ENCODE measurements around the gene ATXN7L3. TPM values are rescaled to one million over a fixed set of nuclear protein-coding genes. Genes with fewer than 3 reads are reported as not detected.

The ATXN7L3 gene
- total RNA-seq, 1 experiment from 2014 or later, result 65.7 TPM

DNA sequence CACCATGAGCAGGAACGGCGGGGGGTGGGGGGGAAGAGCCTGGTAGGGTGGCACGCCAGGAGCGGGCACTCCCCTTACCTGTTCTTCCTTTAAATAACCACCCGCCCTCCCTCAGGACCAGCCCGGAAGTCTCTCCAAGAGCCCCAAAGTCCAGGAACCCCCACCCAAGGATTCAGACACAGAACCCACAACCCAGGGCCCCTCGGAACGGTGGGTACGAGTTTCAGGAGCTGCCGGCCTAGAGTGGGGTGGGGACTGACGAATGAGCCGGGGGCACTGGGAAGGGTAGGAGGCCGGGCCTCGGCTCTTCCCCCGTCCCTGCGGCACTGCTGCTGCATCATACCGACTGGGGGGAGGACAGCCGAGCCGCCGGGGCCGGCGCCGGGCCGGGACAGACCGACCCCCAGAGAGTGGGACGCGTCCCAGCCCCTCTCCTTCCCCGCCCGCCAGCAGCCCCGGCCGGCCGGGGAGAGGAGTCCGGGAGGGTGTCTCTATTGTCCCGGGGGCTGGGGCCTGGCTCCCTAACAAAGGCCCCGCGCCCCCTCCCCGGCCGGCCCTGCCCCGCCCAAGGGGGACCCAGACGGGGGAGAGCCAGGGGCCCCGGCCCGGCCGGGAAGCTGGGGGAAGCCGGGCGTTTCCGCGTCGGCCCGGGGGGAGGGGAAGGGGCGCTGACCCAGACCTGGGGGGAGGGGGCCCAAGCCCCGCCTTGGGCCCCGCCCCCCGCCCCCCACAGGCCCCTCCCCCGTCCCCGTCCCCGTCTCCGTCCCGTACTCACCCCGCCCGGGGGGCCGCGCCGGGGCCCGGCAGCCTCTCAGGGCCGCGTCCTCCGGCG lies 747 bp downstream of the ATXN7L3 start:
- intact Hi-C loops (cut with micrococcal nuclease), result loop anchor here (1.0 kb wide), 1 partner anchor 146 kb away; the partner anchor contains the start of gene GRN
- POLR2A ChIA-PET, result interaction anchor here (0.5 to 6.7 kb wide), 11 partner anchors 8 to 126 kb away, joined by 3 to 65 read pairs (median 4); partner anchors contain the start of genes SLC25A39, TMUB2 and UBTF
- no peaks in the 10 kb centered on the region for H3K9me3 Mint-ChIP-seq (ENCODE audit: unreplicated experiment)
- H3K4me1 Mint-ChIP-seq (ENCODE audit: insufficient read depth, unreplicated experiment), result peaks cover 36% of the 10 kb centered on the region
- peaks cover 53% of the 10 kb centered on the region for H3K36me3 Mint-ChIP-seq (ENCODE audit: insufficient read depth, unreplicated experiment)
- TSS peak; percentile 35 for BruUV-seq (replicated peaks)
- peak; percentile 43 for DNase-seq (ENCODE audit: unreplicated experiment)
- no peaks in the 10 kb centered on the region for H3K27me3 Mint-ChIP-seq (ENCODE audit: insufficient read depth, unreplicated experiment)
- peak overlapping the region; percentile 89 for H3K4me3 Mint-ChIP-seq (ENCODE audit: unreplicated experiment)
- H3K27ac Mint-ChIP-seq (ENCODE audit: low read depth, unreplicated experiment), result peak overlapping the region; percentile 81
- CTCF ChIA-PET, result interaction anchor here (0.6 to 1.3 kb wide), 3 partner anchors 12 to 168 kb away, joined by 3 to 4 read pairs (median 3); partner anchors contain the start of gene TMUB2
- TF ChIP-seq, protein P1, sequence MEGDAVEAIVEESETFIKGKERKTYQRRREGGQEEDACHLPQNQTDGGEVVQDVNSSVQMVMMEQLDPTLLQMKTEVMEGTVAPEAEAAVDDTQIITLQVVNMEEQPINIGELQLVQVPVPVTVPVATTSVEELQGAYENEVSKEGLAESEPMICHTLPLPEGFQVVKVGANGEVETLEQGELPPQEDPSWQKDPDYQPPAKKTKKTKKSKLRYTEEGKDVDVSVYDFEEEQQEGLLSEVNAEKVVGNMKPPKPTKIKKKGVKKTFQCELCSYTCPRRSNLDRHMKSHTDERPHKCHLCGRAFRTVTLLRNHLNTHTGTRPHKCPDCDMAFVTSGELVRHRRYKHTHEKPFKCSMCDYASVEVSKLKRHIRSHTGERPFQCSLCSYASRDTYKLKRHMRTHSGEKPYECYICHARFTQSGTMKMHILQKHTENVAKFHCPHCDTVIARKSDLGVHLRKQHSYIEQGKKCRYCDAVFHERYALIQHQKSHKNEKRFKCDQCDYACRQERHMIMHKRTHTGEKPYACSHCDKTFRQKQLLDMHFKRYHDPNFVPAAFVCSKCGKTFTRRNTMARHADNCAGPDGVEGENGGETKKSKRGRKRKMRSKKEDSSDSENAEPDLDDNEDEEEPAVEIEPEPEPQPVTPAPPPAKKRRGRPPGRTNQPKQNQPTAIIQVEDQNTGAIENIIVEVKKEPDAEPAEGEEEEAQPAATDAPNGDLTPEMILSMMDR (IDR thresholded peaks at IDR 0.05; ENCODE audit: unreplicated experiment), result no peak

DNA sequence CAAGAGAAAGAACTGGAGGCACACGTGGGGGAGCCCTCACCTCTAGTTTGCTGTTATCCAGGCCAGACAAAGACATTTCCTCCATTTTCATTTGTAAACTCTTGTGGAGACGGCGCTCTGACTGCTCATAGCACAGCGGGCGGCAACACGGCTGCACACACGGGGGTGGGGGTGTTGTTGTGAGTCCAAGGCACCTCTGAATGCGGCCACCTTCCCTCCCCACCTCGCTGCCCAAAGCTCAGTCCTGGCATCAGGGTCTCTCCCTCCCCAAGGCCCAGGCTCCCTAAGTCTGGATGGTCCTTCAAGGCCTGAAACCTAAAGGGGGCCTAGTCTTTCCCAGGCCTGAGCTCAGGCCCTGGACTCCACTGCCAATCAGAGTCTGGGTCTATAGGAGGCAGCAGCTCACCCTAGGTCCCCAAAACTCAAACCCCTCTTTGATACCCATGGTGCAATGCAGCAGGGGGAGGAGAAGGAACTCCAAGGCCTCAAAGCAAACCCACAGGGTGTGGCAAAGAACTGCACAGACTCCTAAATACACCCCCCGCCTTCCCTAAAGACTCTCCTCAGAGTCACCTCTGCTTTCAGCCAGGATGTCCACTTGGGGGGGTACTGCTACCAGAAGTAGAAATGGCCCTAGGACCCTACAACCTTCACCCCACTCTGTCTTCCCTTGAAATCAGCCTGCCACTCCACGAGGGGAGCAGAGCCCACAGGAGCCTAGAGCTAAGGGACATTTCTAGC lies 1.5 kb downstream of the ATXN7L3 start:
- intact Hi-C loops (cut with micrococcal nuclease), result loop anchor here (1.0 kb wide), 1 partner anchor 147 kb away; the partner anchor contains the start of gene GRN
- peak; percentile 53 for DNase-seq (ENCODE audit: unreplicated experiment)
- H3K9me3 Mint-ChIP-seq (ENCODE audit: unreplicated experiment), result no peaks in the 10 kb centered on the region

DNA sequence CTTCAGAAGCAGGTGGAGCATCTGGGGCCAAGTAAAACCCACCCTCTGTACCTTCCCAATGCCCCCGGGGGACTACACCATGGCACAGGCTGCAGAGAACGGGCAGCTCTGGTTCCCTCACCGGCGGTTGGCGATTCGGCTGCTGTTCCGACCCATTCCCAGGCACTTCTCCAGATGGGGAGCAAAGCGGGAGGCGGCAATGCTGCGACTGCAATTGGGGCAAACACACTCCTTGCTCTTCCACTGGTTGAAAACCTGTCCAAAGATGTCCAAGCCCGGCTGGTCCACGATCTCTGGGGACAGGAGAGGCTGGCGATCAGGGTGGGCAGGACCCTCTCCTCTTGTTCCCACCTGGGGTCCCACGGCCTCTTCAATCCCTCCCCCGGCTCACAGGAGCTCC lies 2.6 kb downstream of the ATXN7L3 start:
- H3K4me1 Mint-ChIP-seq (ENCODE audit: insufficient read depth, unreplicated experiment), result peaks cover 19% of the 10 kb centered on the region
- intact Hi-C loops (cut with micrococcal nuclease), result no loop called here
- CTCF ChIA-PET, result interaction anchor here (1.0 kb wide), 2 partner anchors 9 to 11 kb away, joined by 3 read pairs; partner anchors contain the start of gene TMUB2
- no peaks in the 10 kb centered on the region for H3K27me3 Mint-ChIP-seq (ENCODE audit: insufficient read depth, unreplicated experiment)
- peak overlapping the region; percentile 89 for H3K4me3 Mint-ChIP-seq (ENCODE audit: unreplicated experiment)
- H3K36me3 Mint-ChIP-seq (ENCODE audit: insufficient read depth, unreplicated experiment), result peaks cover 59% of the 10 kb centered on the region
- no peak for DNase-seq (ENCODE audit: unreplicated experiment)
- no peak overlapping the region for H3K27ac Mint-ChIP-seq (ENCODE audit: low read depth, unreplicated experiment)
- POLR2A ChIA-PET, result interaction anchor here (0.6 to 6.7 kb wide), 3 partner anchors 10 to 134 kb away, joined by 3 to 65 read pairs (median 51); partner anchors contain the start of genes TMUB2 and UBTF
- no TSS peak for BruUV-seq (replicated peaks)
- no peaks in the 10 kb centered on the region for H3K9me3 Mint-ChIP-seq (ENCODE audit: unreplicated experiment)
- TF ChIP-seq, protein P1 (IDR thresholded peaks at IDR 0.05; ENCODE audit: unreplicated experiment), result no peak

More for the DNA sequence above, 1.5 kb downstream of the ATXN7L3 start:
- Mint-ChIP-seq H3K36me3 (ENCODE audit: insufficient read depth, unreplicated experiment) (peaks cover 59% of the 10 kb centered on the region), H3K27ac (ENCODE audit: low read depth, unreplicated experiment) (peak overlapping the region; percentile 81), H3K4me3 (ENCODE audit: unreplicated experiment) (peak overlapping the region; percentile 89), H3K4me1 (ENCODE audit: insufficient read depth, unreplicated experiment) (peaks cover 28% of the 10 kb centered on the region), H3K27me3 (ENCODE audit: insufficient read depth, unreplicated experiment) (no peaks in the 10 kb centered on the region)
- TF ChIP-seq, protein P1 (IDR thresholded peaks at IDR 0.05; ENCODE audit: unreplicated experiment), result peak; percentile 21
- CTCF ChIA-PET, result interaction anchor here (0.6 to 1.3 kb wide), 6 partner anchors 10 to 169 kb away, joined by 3 to 4 read pairs (median 4); partner anchors contain the start of gene TMUB2
- POLR2A ChIA-PET, result interaction anchor here (0.6 to 6.7 kb wide), 12 partner anchors 7 to 133 kb away, joined by 3 to 65 read pairs (median 4); partner anchors contain the start of genes SLC25A39, TMUB2 and UBTF
- TSS peak; percentile 27 for BruUV-seq (replicated peaks)

All from MCF 10A (cell line).